C4-2B (cell line): ENCODE results near the gene SORCS2.

ENCODE experiments used
- CTCF ChIP-seq: fragments of 450-650 bp; conservative IDR thresholded peaks from 2 replicates; pipeline ENCODE4 v1.5.1; 2017; ENCODE audit warnings: mild to moderate bottlenecking
- ZFX ChIP-seq: fragments of 450-650 bp; IDR thresholded peaks from 2 replicates; pipeline ENCODE4 v1.6.1; 2017

GRCh38 chr4:7253341-7253700 lies 61.0 kb downstream of the SORCS2 start:
- TF ChIP-seq CTCF, result no peak
- TF ChIP-seq ZFX, result no peak
